IMR-90 (cell line): Measurements from ENCODE around the gene SYPL2. TPM values are rescaled to one million over a fixed set of nuclear protein-coding genes. Genes with fewer than 3 reads are reported as not detected.

Experiments used
- ATAC-seq: fragments of 200-7000 bp; cut with Tn5 transposase; 2 replicates; pipeline ENCODE4 v1.9.1; 2020; ENCODE audit warnings: low read depth, mild to moderate bottlenecking, moderate library complexity
- BruUV-seq: library from RNA; stranded (reverse); fragments of 400-500 nt; replicated peaks from 2 replicates; lab custom pipeline; 2021; lab: Mats Ljungman, UMichigan
- CTCF ChIA-PET: fragments of 300-600 bp; formaldehyde crosslinking; extraction: SDS; loops from one replicate; lab custom pipeline; 2021; ENCODE audit warnings: antibody characterized with exemption; lab: Yijun Ruan, JAX
- POLR2A ChIA-PET: fragments of 300-600 bp; sonication (Branson Sonifier 250); formaldehyde crosslinking; loops from one replicate; lab custom pipeline; 2022; ENCODE audit warnings: antibody characterized with exemption; ENCODE audit not compliant: unreplicated experiment; lab: Charles Lee
- DNase-seq: peaks from one replicate; pipeline ENCODE4 v3.0.0; 2013
- H2AFZ ChIP-seq: replicated peaks from 2 replicates; pipeline ENCODE3; 2013; ENCODE audit warnings: low read length, mild to moderate bottlenecking; ENCODE audit not compliant: poor library complexity
- H2AK5ac ChIP-seq: 2 replicates; pipeline ENCODE4 v1.6.1; 2013; ENCODE audit warnings: low read depth, low read length, inconsistent platforms
- H2AK9ac ChIP-seq: replicated peaks from 2 replicates; pipeline ENCODE3; 2013; ENCODE audit warnings: mild to moderate bottlenecking, low read depth, low read length, moderate library complexity; ENCODE audit not compliant: poor library complexity
- H2BK120ac ChIP-seq: 2 replicates; pipeline ENCODE4 v1.6.1; 2013; ENCODE audit warnings: low read depth, low read length, inconsistent platforms
- H2BK15ac ChIP-seq: 3 replicates; pipeline ENCODE4 v1.6.1; 2013; ENCODE audit warnings: low read depth, low read length, inconsistent platforms
- H2BK20ac ChIP-seq: 2 replicates; pipeline ENCODE4 v1.6.1; 2013; ENCODE audit warnings: low read depth, mild to moderate bottlenecking, inconsistent platforms, low read length, moderate library complexity
- H2BK5ac ChIP-seq: 2 replicates; pipeline ENCODE4 v1.6.1; 2013; ENCODE audit warnings: mild to moderate bottlenecking, low read depth, low read length, inconsistent platforms; ENCODE audit not compliant: poor library complexity, severe bottlenecking
- H3K14ac ChIP-seq: replicated peaks from 2 replicates; pipeline ENCODE4 v1.6.1; 2013; ENCODE audit warnings: low read depth, low read length, inconsistent platforms
- H3K18ac ChIP-seq: 2 replicates; pipeline ENCODE4 v1.6.1; 2013; ENCODE audit warnings: low read depth, low read length, control low read depth
- H3K23ac ChIP-seq: 2 replicates; pipeline ENCODE4 v1.6.1; 2013; ENCODE audit warnings: low read depth, low read length, inconsistent platforms
- H3K27ac ChIP-seq: 2 replicates; pipeline ENCODE4 v1.5.1; 2013; ENCODE audit warnings: mild to moderate bottlenecking, control low read depth, low read length; ENCODE audit not compliant: insufficient read depth
- H3K27me3 ChIP-seq: 2 replicates; pipeline ENCODE4 v1.6.1; 2013; ENCODE audit warnings: low read length; ENCODE audit not compliant: control insufficient read depth, insufficient read depth
- H3K36me3 ChIP-seq: 2 replicates; pipeline ENCODE4 v1.6.1; 2013; ENCODE audit warnings: low read length, mixed read lengths; ENCODE audit not compliant: control insufficient read depth, insufficient read depth
- H3K4ac ChIP-seq: 2 replicates; pipeline ENCODE4 v1.6.1; 2013; ENCODE audit warnings: low read depth, low read length, inconsistent platforms
- H3K4me1 ChIP-seq: 2 replicates; pipeline ENCODE4 v1.6.1; 2013; ENCODE audit warnings: low read length, mixed read lengths; ENCODE audit not compliant: control insufficient read depth, insufficient read depth
- H3K4me2 ChIP-seq: 2 replicates; pipeline ENCODE4 v1.6.1; 2013; ENCODE audit warnings: low read depth, mild to moderate bottlenecking, control low read depth, low read length, moderate library complexity
- H3K4me3 ChIP-seq: 2 replicates; pipeline ENCODE4 v1.5.1; 2013; ENCODE audit warnings: low read depth, mild to moderate bottlenecking, control low read depth, low read length, moderate library complexity; ENCODE audit not compliant: insufficient read depth
- H3K56ac ChIP-seq: 2 replicates; pipeline ENCODE4 v1.6.1; 2013; ENCODE audit warnings: low read length, inconsistent platforms; ENCODE audit not compliant: insufficient read depth; ENCODE audit errors: extremely low read depth
- H3K79me1 ChIP-seq, 2 experiments: 2 replicates each; pipeline ENCODE4 v1.6.1; 2013; ENCODE audit warnings: low read length in 2 of 2, inconsistent platforms in 1 of 2, low read depth in 1 of 2
- H3K9ac ChIP-seq: 2 replicates; pipeline ENCODE4 v1.6.1; 2013; ENCODE audit warnings: low read depth, low read length, control low read depth
- H3K9me1 ChIP-seq: 2 replicates; pipeline ENCODE4 v1.6.1; 2013; ENCODE audit warnings: low read length, inconsistent platforms; ENCODE audit not compliant: insufficient read depth
- H3K9me3 ChIP-seq: 2 replicates; pipeline ENCODE4 v1.6.1; 2013; ENCODE audit warnings: low read length; ENCODE audit not compliant: control insufficient read depth, insufficient read depth
- H4K20me1 ChIP-seq: 2 replicates; pipeline ENCODE4 v1.6.1; 2013; ENCODE audit warnings: low read length, inconsistent platforms; ENCODE audit not compliant: insufficient read depth
- H4K5ac ChIP-seq: 2 replicates; pipeline ENCODE4 v1.6.1; 2013; ENCODE audit warnings: mild to moderate bottlenecking, low read depth, low read length, control low read depth
- H4K8ac ChIP-seq, 2 experiments: 2 replicates each; pipeline ENCODE4 v1.6.1; 2013; ENCODE audit warnings: low read depth in 2 of 2, low read length in 2 of 2, control low read depth in 1 of 2, inconsistent platforms in 1 of 2
- H4K91ac ChIP-seq: 2 replicates; pipeline ENCODE4 v1.6.1; 2013; ENCODE audit warnings: low read depth, low read length, inconsistent platforms; ENCODE audit not compliant: insufficient read depth
- BHLHE40 ChIP-seq: fragments of 150-350 bp; IDR thresholded peaks from 2 replicates; pipeline ENCODE4 v1.6.1; 2016; ENCODE audit warnings: mild to moderate bottlenecking, low read depth, low read length
- CHD1 ChIP-seq: IDR thresholded peaks from 2 replicates; pipeline ENCODE4 v1.6.1; 2012; ENCODE audit warnings: low read depth, low read length, improper control_type of control experiment
- MAFK ChIP-seq: IDR thresholded peaks from 2 replicates; pipeline ENCODE4 v1.6.1; 2012; ENCODE audit warnings: low read depth, low read length, improper control_type of control experiment
- WGBS, 2 experiments: methylation state at CpG; one replicate each; pipeline versions ENCODE4 v1.1.5 to v1.1.7; 2013; ENCODE audit warnings: missing lambda C conversion rate in 2 of 2; ENCODE audit not compliant: insufficient read length in 1 of 2; ENCODE audit errors: extremely low coverage in 2 of 2; 5-methylcytosine and 5-hydroxymethylcytosine counted together
- dilution Hi-C: fragments of 300-500 bp; cut with HindIII; formaldehyde crosslinking; loops from one replicate; pipeline ENCODE4 v1.14.3; 2018; ENCODE audit warnings: low sequenced_read_pairs; ENCODE audit not compliant: unreplicated experiment
- in situ Hi-C: fragments of 300-500 bp; cut with MboI; formaldehyde crosslinking; loops from 3 replicates; pipeline ENCODE4 v1.14.3; 2019; ENCODE audit warnings: low sequenced_read_pairs, inconsistent platforms, mixed read lengths
- intact Hi-C: fragments of 100-400 bp; cut with micrococcal nuclease; formaldehyde crosslinking; loops from 2 replicates; pipeline ENCODE4 v1.10.0; 2022
- polyA plus RNA-seq, 3 experiments: library from polyadenylated mRNA; depleted of rRNA; stranded (reverse); fragments of >200 nt; gene quantifications; 2 replicates each; pipeline ENCODE4 v1.2.3, GENCODE V29; 2012; ENCODE audit warnings: low replicate concordance in 1 of 3
- total RNA-seq: library from RNA; depleted of rRNA; stranded (reverse); fragments of >200 nt; gene quantifications from 2 replicates; pipeline ENCODE4 v1.2.3, GENCODE V29; 2012
- TF ChIP-seq, protein P1 (sequence below): conservative IDR thresholded peaks from 2 replicates; pipeline ENCODE4 v1.5.1; 2012; ENCODE audit warnings: mild to moderate bottlenecking, low read depth, low read length, improper control_type of control experiment

The SYPL2 gene
- total and polyA plus RNA-seq, 2 of the 4 experiments (the other 2 are of a cell fraction), result under 0.01 to 0.65 TPM

DNA sequence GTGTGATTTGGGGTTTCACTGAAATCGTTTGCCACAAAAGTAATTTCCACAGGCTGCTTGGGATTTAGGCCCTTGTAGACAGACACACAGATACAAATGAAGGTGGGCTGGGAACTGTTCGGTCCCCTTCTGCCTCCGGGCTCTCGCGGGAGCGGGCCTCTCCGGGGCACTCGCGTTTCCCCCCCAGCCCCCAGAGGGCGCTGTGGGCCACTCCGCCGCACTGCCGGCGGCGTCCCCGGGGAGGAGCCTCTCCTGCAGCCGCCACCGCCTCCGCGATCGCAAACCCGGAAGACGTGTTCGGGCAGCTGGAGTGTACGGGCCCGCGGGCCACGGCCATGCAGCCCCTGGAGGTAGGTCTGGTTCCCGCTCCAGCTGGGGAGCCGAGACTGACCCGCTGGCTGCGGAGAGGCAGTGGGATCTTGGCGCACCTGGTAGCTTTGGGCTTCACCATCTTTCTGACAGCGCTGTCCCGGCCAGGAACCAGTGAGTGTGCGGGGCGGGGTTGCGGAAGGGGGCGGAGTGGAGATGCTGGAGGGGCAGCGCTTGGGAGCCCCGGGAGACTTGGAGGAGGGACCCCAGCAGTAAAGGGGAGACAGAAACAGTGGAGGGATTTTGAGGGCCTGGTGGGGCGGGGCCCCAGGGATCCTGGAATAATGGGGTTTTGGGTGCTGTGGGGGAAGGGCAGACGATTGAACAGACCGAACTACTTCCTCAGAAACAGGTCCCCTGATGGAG lies 27.6 kb downstream of the SYPL2 start, which contains the start of gene CYB561D1 (continued):
- TF ChIP-seq MAFK (no peak), BHLHE40 (0 out of 2 replicates have a peak, but pooled peaks have one; percentile 4)

DNA sequence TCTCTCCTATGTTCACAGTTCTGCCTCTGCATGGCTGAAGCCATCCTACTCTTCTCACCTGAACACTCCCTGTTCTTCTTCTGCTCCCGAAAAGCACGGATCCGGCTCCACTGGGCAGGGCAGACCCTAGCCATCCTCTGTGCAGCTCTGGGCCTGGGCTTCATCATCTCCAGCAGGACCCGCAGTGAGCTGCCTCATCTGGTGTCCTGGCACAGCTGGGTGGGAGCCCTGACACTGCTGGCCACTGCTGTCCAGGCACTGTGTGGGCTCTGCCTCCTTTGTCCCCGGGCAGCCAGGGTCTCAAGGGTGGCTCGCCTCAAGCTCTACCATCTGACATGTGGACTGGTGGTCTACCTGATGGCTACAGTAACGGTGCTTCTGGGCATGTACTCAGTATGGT lies 29.4 kb downstream of the SYPL2 start:
- Histone ChIP-seq H2BK20ac (no peak overlapping the region), H3K9me1 (peaks cover 18% of the 10 kb centered on the region), H3K9me3 (no peaks in the 10 kb centered on the region), H4K91ac (no peak overlapping the region), H3K23ac (no peak overlapping the region), H3K56ac (no peak overlapping the region), H3K27ac (no peak overlapping the region), H2BK5ac (no peak overlapping the region), H2BK120ac (no peak overlapping the region), H3K4me3 (no peak overlapping the region), H3K79me1 (peaks cover 15 to 52% of the 10 kb centered on the region in 2 experiments), H3K18ac (no peak overlapping the region), H4K20me1 (peaks cover 11% of the 10 kb centered on the region; the same call in 1 of the 2 replicates), H3K4me1 (peaks cover 20% of the 10 kb centered on the region), H3K4me2 (no peak overlapping the region), H3K4ac (no peak overlapping the region), H3K9ac (no peak overlapping the region), H2AFZ (no peak overlapping the region), H3K27me3 (no peaks in the 10 kb centered on the region), H3K14ac (no peak overlapping the region), H2AK5ac (no peak overlapping the region), H3K36me3 (peaks cover 13% of the 10 kb centered on the region), H4K5ac (no peak overlapping the region), H4K8ac (no peak overlapping the region), H2BK15ac (no peak overlapping the region), H2AK9ac (no peak overlapping the region)
- no peak for TF ChIP-seq MAFK
- no peak for TF ChIP-seq CHD1
- TF ChIP-seq, protein P1, sequence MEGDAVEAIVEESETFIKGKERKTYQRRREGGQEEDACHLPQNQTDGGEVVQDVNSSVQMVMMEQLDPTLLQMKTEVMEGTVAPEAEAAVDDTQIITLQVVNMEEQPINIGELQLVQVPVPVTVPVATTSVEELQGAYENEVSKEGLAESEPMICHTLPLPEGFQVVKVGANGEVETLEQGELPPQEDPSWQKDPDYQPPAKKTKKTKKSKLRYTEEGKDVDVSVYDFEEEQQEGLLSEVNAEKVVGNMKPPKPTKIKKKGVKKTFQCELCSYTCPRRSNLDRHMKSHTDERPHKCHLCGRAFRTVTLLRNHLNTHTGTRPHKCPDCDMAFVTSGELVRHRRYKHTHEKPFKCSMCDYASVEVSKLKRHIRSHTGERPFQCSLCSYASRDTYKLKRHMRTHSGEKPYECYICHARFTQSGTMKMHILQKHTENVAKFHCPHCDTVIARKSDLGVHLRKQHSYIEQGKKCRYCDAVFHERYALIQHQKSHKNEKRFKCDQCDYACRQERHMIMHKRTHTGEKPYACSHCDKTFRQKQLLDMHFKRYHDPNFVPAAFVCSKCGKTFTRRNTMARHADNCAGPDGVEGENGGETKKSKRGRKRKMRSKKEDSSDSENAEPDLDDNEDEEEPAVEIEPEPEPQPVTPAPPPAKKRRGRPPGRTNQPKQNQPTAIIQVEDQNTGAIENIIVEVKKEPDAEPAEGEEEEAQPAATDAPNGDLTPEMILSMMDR, result no peak
- ChIA-PET POLR2A (no interaction called here), CTCF (interaction anchor here (8.5 kb wide), 1 partner anchor 37 kb away, joined by 75 read pairs; no protein-coding TSS in a partner anchor)
- no TSS peak for BruUV-seq
- DNase-seq, result no peak
- dilution Hi-C loops (no loop called here), in situ Hi-C loops (loop anchor here (5.0 kb wide), 1 partner anchor 37 kb away; no protein-coding TSS in a partner anchor), intact Hi-C loops (no loop called here)
- whole genome bisulfite sequencing, 2 experiments, result 86% methylated on average over 5 of the region's 7 CpGs; no CpG with 5 or more reads in 1 of the 2 experiments
- ATAC-seq, result no peak
